COLO668 (cell line): ENCODE measurements around the gene PAWR.
"Not testable (repeated sequence)": the region's sequence is repeated elsewhere in the genome, so short reads cannot be mapped to it uniquely, and the experiment has no call there.

Experiments
- DNase-seq: peaks from one replicate; lab custom pipeline; 2025; ENCODE audit not compliant: unreplicated experiment; lab: John Stamatoyannopoulos, UW

PAWR gene

DNA sequence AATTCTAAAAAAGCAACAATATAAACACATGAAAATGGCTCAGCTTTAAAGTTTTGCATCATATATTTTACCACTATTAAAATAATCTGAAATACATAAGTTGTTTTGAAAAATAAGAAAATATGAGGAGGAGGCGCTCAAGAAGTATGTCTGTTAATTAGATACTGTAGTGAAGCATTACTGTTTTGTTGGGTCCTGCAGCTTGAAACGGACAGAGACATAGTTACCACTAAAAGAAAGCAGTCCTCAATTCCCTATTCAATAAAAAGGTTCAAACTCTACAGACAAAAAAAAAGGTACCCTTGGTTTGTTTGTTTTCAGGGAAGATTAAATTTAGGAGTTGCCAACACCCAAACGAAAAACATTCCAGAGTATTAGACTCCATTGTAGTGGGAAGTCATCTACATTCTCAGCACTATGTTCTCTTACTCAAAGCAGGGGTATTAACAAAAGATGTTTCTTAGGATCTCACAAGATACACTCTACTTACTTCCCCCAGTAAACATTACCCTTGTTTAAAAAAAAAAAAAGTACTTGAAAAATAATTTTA is 3.0 kb downstream of the PAWR start:
- no peak for DNase-seq

DNA sequence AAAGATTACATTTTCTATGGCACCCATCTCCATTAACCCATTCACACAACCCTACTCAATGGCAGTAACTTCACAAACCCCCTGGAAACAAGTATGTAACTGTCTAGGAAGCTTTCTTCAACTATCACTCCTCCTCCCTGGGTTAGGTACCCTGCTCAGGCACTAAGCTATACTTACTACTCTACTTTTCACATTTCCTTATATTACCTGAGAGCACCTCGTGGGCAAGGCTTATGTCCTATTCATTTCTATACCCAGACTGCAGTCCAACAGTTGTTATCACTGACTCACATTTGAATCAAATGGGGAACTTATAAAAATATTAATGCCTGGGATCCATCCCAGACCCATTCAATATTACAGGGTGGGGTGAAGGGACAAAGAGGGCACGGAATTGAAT is 4.6 kb downstream of the PAWR start:
- no peak for DNase-seq

DNA sequence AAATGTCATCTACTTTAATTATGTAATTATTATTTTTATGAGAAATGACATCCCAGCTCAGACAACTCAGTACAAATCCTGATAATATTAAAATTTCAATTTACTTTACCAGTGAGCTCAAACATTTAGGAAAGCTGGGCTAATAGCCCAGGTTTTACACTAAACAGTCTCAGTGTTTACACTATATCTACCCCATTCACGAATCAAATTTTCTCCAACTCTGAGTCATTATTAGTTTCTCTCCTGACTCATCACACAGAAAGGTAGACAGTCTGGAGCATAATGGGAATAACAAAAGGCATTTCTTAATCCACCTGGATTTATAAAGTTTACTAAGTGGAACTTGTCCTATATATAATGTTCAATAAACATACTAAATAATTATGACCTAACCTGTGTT is 5.7 kb downstream of the PAWR start:
- DNase-seq, result no peak

DNA sequence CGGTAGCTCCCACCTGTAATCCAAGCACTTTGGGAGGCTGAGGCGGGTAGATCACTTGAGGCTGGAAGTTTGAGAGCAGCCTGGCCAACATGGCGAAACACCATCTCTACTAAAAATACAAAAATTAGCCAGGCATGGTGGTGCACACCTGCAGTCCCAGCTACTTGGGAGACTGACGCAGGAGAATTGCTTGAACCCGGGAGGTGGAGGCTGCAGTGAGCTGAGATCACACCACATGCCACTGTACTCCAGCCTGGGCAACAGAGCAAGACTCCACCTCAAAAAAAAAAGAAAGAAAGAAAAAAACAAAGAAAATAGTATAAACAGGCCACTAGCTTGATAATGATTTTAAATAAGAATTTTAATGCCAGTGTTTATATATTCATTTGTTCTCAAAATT is 6.4 kb downstream of the PAWR start:
- not testable (repeated sequence) for DNase-seq

DNA sequence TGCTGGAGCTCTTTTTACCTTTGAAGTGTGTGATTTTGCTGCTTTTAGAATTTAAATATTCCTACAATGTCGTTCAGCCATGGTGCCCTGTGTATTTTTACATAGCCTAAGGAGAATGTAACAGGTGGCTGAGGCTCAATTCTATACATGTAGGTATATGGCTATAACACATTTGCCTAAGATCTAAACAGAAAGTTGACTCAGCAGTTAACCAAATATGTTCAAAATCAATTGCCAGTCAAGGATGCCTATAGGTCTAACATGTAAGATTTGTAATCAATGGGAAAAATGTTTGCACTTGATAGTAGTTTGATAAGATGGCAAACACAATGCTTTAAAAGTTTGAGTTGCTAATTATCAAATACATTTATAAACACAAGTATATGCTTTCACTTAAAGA is 8.2 kb downstream of the PAWR start:
- no peak for DNase-seq

DNA sequence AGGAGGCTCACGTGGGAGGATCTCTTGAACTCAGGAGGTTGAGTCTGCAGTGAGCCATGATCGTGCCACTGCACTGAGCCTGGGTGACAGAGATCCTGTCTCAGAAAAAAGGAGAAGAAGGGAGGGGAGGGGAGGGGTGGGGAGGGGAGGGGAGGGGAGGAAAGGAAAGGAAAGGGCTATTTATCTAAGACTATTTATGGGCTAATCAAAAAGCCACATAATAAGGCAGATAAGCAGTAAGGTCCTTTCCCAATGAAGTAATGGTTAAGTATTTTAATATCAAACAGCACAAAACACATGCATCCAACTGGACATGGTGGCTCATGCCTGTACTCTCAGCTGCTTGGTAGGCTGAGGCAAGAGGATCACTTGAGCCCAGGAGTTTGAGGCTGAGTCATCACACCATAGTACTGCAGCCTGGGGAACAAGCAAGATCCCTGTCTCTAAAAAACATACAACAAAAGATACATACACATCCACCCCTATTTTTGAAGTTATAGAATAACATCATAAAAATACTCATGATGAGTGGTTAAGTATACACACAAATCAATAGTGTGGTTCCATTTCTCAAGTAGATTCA is 9.7 kb downstream of the PAWR start:
- peak; percentile 22 for DNase-seq

- no peak for DNase-seq
These were observed 10.7 kb downstream of the PAWR start for GRCh38 chr12:79680051-79680450.

- DNase-seq, result no peak
These were observed 12.5 kb downstream of the PAWR start for GRCh38 chr12:79678306-79678705.

GRCh38 chr12:79677672-79678071 is 13.1 kb downstream of the PAWR start:
- DNase-seq, result no peak

- no peak for DNase-seq
These were observed 14.2 kb downstream of the PAWR start for GRCh38 chr12:79676579-79676978.

GRCh38 chr12:79674629-79675028 is 16.1 kb downstream of the PAWR start:
- no peak for DNase-seq

DNA sequence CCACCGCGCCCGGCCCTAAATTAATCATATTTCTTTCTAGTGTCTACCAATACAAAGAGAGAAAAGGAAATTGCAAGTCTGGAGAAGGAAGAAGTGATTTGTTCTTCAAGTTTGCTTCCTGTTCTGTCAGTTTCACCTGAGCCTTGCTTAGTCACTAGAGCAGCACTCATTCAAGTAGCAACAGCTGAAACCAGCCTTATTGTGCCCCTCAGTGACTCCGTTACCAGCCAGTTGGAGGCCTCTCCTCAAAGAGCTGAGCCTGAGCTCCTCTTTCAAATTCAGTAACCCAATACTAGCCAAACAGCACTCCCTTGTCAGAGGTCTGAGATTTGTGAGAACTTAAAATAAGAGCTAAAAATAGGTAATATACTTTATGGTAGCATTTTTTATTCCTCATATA is 17.4 kb downstream of the PAWR start:
- DNase-seq, result peak; percentile 56

- DNase-seq, result no peak
These were observed 22.7 kb downstream of the PAWR start for GRCh38 chr12:79668113-79668512.

GRCh38 chr12:79665212-79665887 is 25.4 kb downstream of the PAWR start:
- no peak for DNase-seq

DNA sequence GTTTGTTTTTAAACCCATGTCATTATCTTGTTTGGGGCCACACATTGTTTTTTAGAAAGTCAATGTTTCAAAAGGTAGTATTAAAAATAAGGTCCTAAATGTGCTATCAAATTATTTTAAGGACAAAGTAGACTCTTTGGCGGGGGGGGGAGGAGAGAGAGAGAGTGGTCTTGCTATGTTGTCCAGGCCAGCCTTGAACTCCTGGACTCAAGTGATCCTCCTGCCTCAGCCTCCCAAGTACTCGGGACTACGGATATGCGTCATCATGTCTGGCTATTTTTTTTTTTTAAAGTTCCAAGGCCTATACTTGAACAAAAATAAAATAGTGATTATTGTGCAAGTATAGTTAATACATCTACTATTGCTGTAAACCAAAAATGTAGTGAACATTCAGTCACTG is 26.2 kb downstream of the PAWR start:
- no peak for DNase-seq

DNA sequence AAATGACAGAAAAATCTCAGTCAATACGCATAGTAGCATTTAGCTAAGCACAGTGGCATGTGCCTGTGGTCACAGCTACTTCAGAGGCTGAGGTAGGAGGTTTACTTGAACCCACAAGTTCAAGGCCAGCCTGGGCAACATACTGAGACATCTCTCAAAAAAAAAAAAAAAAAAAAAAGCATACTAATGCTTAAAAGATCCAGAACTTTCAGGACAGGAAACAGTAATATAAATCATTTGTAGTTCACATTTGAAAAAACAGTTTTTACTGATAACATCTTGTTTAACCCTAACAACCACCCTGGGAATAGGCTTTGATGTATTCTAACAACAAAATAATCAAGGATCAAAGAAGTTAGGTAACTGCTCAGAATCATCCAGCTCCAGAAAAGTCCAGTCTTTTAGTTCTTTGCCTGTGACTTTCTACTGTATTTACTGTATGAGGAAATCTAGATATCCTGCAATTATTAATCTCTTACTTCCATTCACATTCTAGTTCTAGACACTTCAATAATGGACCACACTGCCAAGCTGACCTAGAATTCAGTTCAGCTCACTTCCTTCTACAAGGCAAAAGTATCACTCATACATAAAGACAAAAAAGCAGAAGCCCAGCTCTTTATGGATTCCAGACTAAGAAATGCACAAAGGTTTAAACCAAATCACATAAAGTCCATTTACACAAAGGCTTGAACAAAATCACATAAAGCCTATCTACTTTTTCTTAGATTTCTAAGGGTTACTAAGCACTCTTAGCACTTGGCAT is 28.5 kb downstream of the PAWR start:
- no peak for DNase-seq

DNA sequence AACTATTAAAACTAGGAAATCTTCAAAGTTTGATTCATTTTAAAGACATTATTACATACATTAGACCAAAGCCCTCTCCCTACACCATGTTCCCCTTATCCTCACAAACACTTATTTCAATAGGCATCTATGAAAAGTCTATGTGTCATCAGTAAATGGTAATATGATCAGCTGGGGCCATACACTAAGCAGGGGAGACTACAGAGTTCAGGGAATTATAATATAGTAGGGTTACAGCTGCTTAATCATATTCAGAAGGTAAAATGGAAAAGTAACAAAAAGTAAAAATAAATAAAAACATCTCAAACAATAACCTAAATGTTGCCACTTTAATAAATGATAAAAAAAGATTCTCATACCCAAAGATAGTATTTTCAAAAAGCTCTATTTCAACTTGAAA is 29.1 kb downstream of the PAWR start:
- no peak for DNase-seq

GRCh38 chr12:79659961-79660431 is 30.8 kb downstream of the PAWR start:
- DNase-seq, result no peak

GRCh38 chr12:79658221-79658620 is 32.5 kb downstream of the PAWR start:
- no peak for DNase-seq

DNA sequence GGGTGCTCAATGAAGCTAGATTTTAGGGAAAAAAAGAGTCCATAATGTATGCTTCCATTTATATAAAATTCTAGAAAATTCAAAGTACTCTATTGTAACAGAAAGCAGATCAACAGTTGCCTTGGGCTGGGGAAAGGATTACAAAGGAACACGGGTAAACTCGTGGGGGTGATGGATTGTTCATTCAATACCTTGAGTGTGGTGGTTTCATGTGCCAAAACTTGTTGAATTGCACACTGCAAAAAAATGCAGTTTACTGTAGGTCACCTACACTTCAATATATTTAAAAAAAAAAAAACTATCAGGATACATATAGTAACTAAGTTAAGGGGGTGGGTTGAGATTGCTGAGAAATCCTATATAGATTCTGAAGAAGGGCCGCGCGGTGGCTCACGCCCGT is 33.6 kb downstream of the PAWR start:
- DNase-seq, result no peak

GRCh38 chr12:79655036-79655435 is 35.7 kb downstream of the PAWR start:
- no peak for DNase-seq

DNA sequence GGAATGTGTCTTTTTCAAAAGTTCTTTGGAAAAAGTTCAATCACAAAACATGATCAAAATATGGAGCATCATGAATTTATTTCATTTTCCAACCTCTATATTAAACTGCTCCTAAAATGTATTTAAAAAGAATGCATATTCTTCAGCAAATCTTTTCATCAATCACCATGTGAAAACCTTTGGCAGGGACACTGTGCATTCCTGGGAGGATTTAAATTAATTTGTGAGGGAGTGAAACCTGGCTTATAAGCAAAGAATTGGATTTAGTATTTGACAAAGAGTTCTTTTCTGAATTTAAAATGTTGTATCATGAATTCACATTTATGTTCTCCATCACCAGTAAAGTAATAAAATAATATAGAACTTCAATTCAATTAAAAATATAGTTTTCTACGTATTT is 38.2 kb downstream of the PAWR start:
- DNase-seq, result no peak
